ENCODE results near the gene SIPA1L3.
"Not testable (repeated sequence)": the region's sequence is repeated elsewhere in the genome, so short reads cannot be mapped to it uniquely, and the experiment has no call there.

SIPA1L3 gene

GRCh38 chr19:37906869-37907734, at the start of gene SIPA1L3:
Gene SIPA1L3 (plus strand): TSS chr19:37907208. CDS start chr19:38081566, 174,358 bp downstream.
- H3K36me3 ChIP-seq (ENCODE audit: insufficient read depth, low read length): no peaks in the 10 kb centered on the region
- H3K4me1 ChIP-seq (ENCODE audit: insufficient read depth, low read length): peaks cover 10% of the 10 kb centered on the region
- no peaks in the 10 kb centered on the region for H3K9me3 ChIP-seq (ENCODE audit: low read length)
- H3K4me3 ChIP-seq (ENCODE audit: low read depth in 1 of 2, low read length in 2 of 2): peak within 1 kb of the TSS; percentile 65 to 90
- H3K27ac ChIP-seq (ENCODE audit: low read depth, low read length): peak within 1 kb of the TSS; percentile 82
- peak within 1 kb of the TSS; percentile 27 for H3K9ac ChIP-seq (ENCODE audit: low read length)
- no peaks in the 10 kb centered on the region for H3K27me3 ChIP-seq (ENCODE audit: control insufficient read depth in 1 of 2, insufficient read depth in 2 of 2, low read length in 2 of 2)

- Histone ChIP-seq H3K9me3 (ENCODE audit: low read length) (no peaks in the 10 kb centered on the region), H3K27me3 (ENCODE audit: control insufficient read depth in 1 of 2, insufficient read depth in 2 of 2, low read length in 2 of 2) (no peaks in the 10 kb centered on the region), H3K4me1 (ENCODE audit: insufficient read depth, low read length) (no peaks in the 10 kb centered on the region), H3K27ac (ENCODE audit: low read depth, low read length) (no peak overlapping the region), H3K4me3 (ENCODE audit: low read depth in 1 of 2, low read length in 2 of 2) (no peak overlapping the region), H3K9ac (ENCODE audit: low read length) (no peak overlapping the region), H3K36me3 (ENCODE audit: insufficient read depth, low read length) (no peaks in the 10 kb centered on the region)
Observed at GRCh38 chr19:37864501-37864900, 42.5 kb upstream of the SIPA1L3 start.

- not testable (repeated sequence) for H3K9me3 ChIP-seq (ENCODE audit: low read length); H3K36me3 ChIP-seq (ENCODE audit: insufficient read depth, low read length); H3K4me3 ChIP-seq (ENCODE audit: low read depth in 1 of 2, low read length in 2 of 2); H3K4me1 ChIP-seq (ENCODE audit: insufficient read depth, low read length); H3K27ac ChIP-seq (ENCODE audit: low read depth, low read length); H3K27me3 ChIP-seq (ENCODE audit: control insufficient read depth in 1 of 2, insufficient read depth in 2 of 2, low read length in 2 of 2); H3K9ac ChIP-seq (ENCODE audit: low read length)
Observed at GRCh38 chr19:37865930-37866329, 41.1 kb upstream of the SIPA1L3 start.

GRCh38 chr19:37867831-37868230, 39.2 kb upstream of the SIPA1L3 start:
- H3K9ac ChIP-seq (ENCODE audit: low read length): no peak overlapping the region
- H3K27me3 ChIP-seq (ENCODE audit: control insufficient read depth in 1 of 2, insufficient read depth in 2 of 2, low read length in 2 of 2): no peaks in the 10 kb centered on the region
- H3K36me3 ChIP-seq (ENCODE audit: insufficient read depth, low read length): no peaks in the 10 kb centered on the region
- no peak overlapping the region for H3K27ac ChIP-seq (ENCODE audit: low read depth, low read length)
- no peaks in the 10 kb centered on the region for H3K9me3 ChIP-seq (ENCODE audit: low read length)
- H3K4me1 ChIP-seq (ENCODE audit: insufficient read depth, low read length): no peaks in the 10 kb centered on the region
- no peak overlapping the region for H3K4me3 ChIP-seq (ENCODE audit: low read depth in 1 of 2, low read length in 2 of 2)

GRCh38 chr19:37869766-37870340, 37.2 kb upstream of the SIPA1L3 start:
- Histone ChIP-seq H3K9ac (ENCODE audit: low read length) (no peak overlapping the region), H3K27ac (ENCODE audit: low read depth, low read length) (no peak overlapping the region)

GRCh38 chr19:37872383-37872782, 34.6 kb upstream of the SIPA1L3 start:
- no peaks in the 10 kb centered on the region for H3K27me3 ChIP-seq (ENCODE audit: control insufficient read depth in 1 of 2, insufficient read depth in 2 of 2, low read length in 2 of 2)
- H3K4me3 ChIP-seq (ENCODE audit: low read depth in 1 of 2, low read length in 2 of 2): no peak overlapping the region
- H3K9ac ChIP-seq (ENCODE audit: low read length): no peak overlapping the region
- H3K36me3 ChIP-seq (ENCODE audit: insufficient read depth, low read length): no peaks in the 10 kb centered on the region
- no peak overlapping the region for H3K27ac ChIP-seq (ENCODE audit: low read depth, low read length)
- H3K4me1 ChIP-seq (ENCODE audit: insufficient read depth, low read length): no peaks in the 10 kb centered on the region
- H3K9me3 ChIP-seq (ENCODE audit: low read length): no peaks in the 10 kb centered on the region

More at GRCh38 chr19:37869766-37870340, 37.2 kb upstream of the SIPA1L3 start:
- no peaks in the 10 kb centered on the region for H3K9me3 ChIP-seq (ENCODE audit: low read length)
- H3K36me3 ChIP-seq (ENCODE audit: insufficient read depth, low read length): no peaks in the 10 kb centered on the region
- H3K27me3 ChIP-seq (ENCODE audit: control insufficient read depth in 1 of 2, insufficient read depth in 2 of 2, low read length in 2 of 2): no peaks in the 10 kb centered on the region
- H3K4me1 ChIP-seq (ENCODE audit: insufficient read depth, low read length): no peaks in the 10 kb centered on the region
- no peak overlapping the region for H3K4me3 ChIP-seq (ENCODE audit: low read depth in 1 of 2, low read length in 2 of 2)

- Histone ChIP-seq H3K4me1 (ENCODE audit: insufficient read depth, low read length) (no peaks in the 10 kb centered on the region), H3K9me3 (ENCODE audit: low read length) (no peaks in the 10 kb centered on the region), H3K9ac (ENCODE audit: low read length) (no peak overlapping the region), H3K27ac (ENCODE audit: low read depth, low read length) (no peak overlapping the region), H3K36me3 (ENCODE audit: insufficient read depth, low read length) (no peaks in the 10 kb centered on the region), H3K4me3 (ENCODE audit: low read depth in 1 of 2, low read length in 2 of 2) (no peak overlapping the region), H3K27me3 (ENCODE audit: control insufficient read depth in 1 of 2, insufficient read depth in 2 of 2, low read length in 2 of 2) (no peaks in the 10 kb centered on the region)
Observed at GRCh38 chr19:37874784-37875183, 32.2 kb upstream of the SIPA1L3 start.

- no peaks in the 10 kb centered on the region for H3K4me1 ChIP-seq (ENCODE audit: insufficient read depth, low read length)
- no peaks in the 10 kb centered on the region for H3K27me3 ChIP-seq (ENCODE audit: control insufficient read depth in 1 of 2, insufficient read depth in 2 of 2, low read length in 2 of 2)
- no peaks in the 10 kb centered on the region for H3K36me3 ChIP-seq (ENCODE audit: insufficient read depth, low read length)
- H3K9me3 ChIP-seq (ENCODE audit: low read length): no peaks in the 10 kb centered on the region
- no peak overlapping the region for H3K27ac ChIP-seq (ENCODE audit: low read depth, low read length)
- H3K4me3 ChIP-seq (ENCODE audit: low read depth in 1 of 2, low read length in 2 of 2): no peak overlapping the region
- H3K9ac ChIP-seq (ENCODE audit: low read length): no peak overlapping the region
Observed at GRCh38 chr19:37876032-37876431, 31.0 kb upstream of the SIPA1L3 start.

- Histone ChIP-seq H3K27me3 (ENCODE audit: control insufficient read depth in 1 of 2, insufficient read depth in 2 of 2, low read length in 2 of 2) (no peaks in the 10 kb centered on the region), H3K27ac (ENCODE audit: low read depth, low read length) (no peak overlapping the region), H3K9ac (ENCODE audit: low read length) (no peak overlapping the region), H3K4me3 (ENCODE audit: low read depth in 1 of 2, low read length in 2 of 2) (no peak overlapping the region), H3K36me3 (ENCODE audit: insufficient read depth, low read length) (no peaks in the 10 kb centered on the region), H3K4me1 (ENCODE audit: insufficient read depth, low read length) (no peaks in the 10 kb centered on the region), H3K9me3 (ENCODE audit: low read length) (no peaks in the 10 kb centered on the region)
Observed at GRCh38 chr19:37877147-37877546, 29.9 kb upstream of the SIPA1L3 start.

- Histone ChIP-seq H3K27ac (ENCODE audit: low read depth, low read length) (no peak overlapping the region), H3K36me3 (ENCODE audit: insufficient read depth, low read length) (no peaks in the 10 kb centered on the region), H3K4me1 (ENCODE audit: insufficient read depth, low read length) (no peaks in the 10 kb centered on the region), H3K9me3 (ENCODE audit: low read length) (no peaks in the 10 kb centered on the region), H3K27me3 (ENCODE audit: control insufficient read depth in 1 of 2, insufficient read depth in 2 of 2, low read length in 2 of 2) (no peaks in the 10 kb centered on the region), H3K9ac (ENCODE audit: low read length) (no peak overlapping the region), H3K4me3 (ENCODE audit: low read depth in 1 of 2, low read length in 2 of 2) (no peak overlapping the region)
Observed at GRCh38 chr19:37885392-37885791, 21.6 kb upstream of the SIPA1L3 start.

GRCh38 chr19:37886571-37886970, 20.4 kb upstream of the SIPA1L3 start:
- no peak overlapping the region for H3K9ac ChIP-seq (ENCODE audit: low read length)
- H3K4me3 ChIP-seq (ENCODE audit: low read depth in 1 of 2, low read length in 2 of 2): no peak overlapping the region
- H3K4me1 ChIP-seq (ENCODE audit: insufficient read depth, low read length): no peaks in the 10 kb centered on the region
- no peaks in the 10 kb centered on the region for H3K27me3 ChIP-seq (ENCODE audit: control insufficient read depth in 1 of 2, insufficient read depth in 2 of 2, low read length in 2 of 2)
- no peak overlapping the region for H3K27ac ChIP-seq (ENCODE audit: low read depth, low read length)
- no peaks in the 10 kb centered on the region for H3K9me3 ChIP-seq (ENCODE audit: low read length)
- H3K36me3 ChIP-seq (ENCODE audit: insufficient read depth, low read length): no peaks in the 10 kb centered on the region
